ENCODE data around the gene CEACAM7. TPM values are rescaled to one million over a fixed set of nuclear protein-coding genes. Genes with fewer than 3 reads are reported as not detected.

Gene CEACAM7
- total and polyA plus RNA-seq, 10 of the 15 experiments (the other 5 are each of a cell fraction or from before 2014, with no cell fraction given): not detected

GRCh38 chr19:41706741-41707501 is 18.9 kb upstream of the CEACAM7 start (continued):
- TF ChIP-seq CBX3 (IDR thresholded peaks at IDR 0.05; ENCODE audit: borderline replicate concordance, low read depth) (no peak), ZNF207 (IDR thresholded peaks at IDR 0.05; ENCODE audit: borderline replicate concordance) (no peak), ZNF24 (IDR thresholded peaks at IDR 0.05) (no peak), KDM1A (IDR thresholded peaks at IDR 0.05; ENCODE audit: borderline replicate concordance) (no peak)

GRCh38 chr19:41705393-41706174 is 17.5 kb upstream of the CEACAM7 start:
- H2AFZ ChIP-seq (ENCODE audit: control insufficient read depth, low read depth, low read length): no peak overlapping the region
- DNase-seq (ENCODE audit: low read depth, low spot score): no peak
- H4K20me1 ChIP-seq (ENCODE audit: control insufficient read depth, insufficient read depth): no peaks in the 10 kb centered on the region
- H3K27ac ChIP-seq (ENCODE audit: control insufficient read depth, insufficient read depth): no peak overlapping the region
- no peak overlapping the region for H3K4me2 ChIP-seq (ENCODE audit: control insufficient read depth, insufficient read depth)
- POLR2A ChIA-PET: no interaction called here
- RAD21 ChIA-PET (ENCODE audit: unreplicated experiment): no interaction called here
- H3K36me3 ChIP-seq (ENCODE audit: control insufficient read depth in 2 of 2, insufficient read depth in 2 of 2, low read length in 1 of 2): no peaks in the 10 kb centered on the region
- CTCF ChIA-PET: interaction anchor here (2.6 kb wide), 1 partner anchor 64 kb away, joined by 16 read pairs; no protein-coding TSS in a partner anchor
- H3K4me1 ChIP-seq (ENCODE audit: control insufficient read depth, insufficient read depth, low read length): no peaks in the 10 kb centered on the region
- no peak overlapping the region for H3K9ac ChIP-seq (ENCODE audit: control insufficient read depth, insufficient read depth, low read length)
- in situ Hi-C loops (cut with MboI): no loop called here
- intact Hi-C loops (cut with micrococcal nuclease; ENCODE audit: unreplicated experiment): no loop called here
- no peaks in the 10 kb centered on the region for H3K9me3 ChIP-seq (replicated peaks; ENCODE audit: control insufficient read depth, insufficient read depth, low read length)
- no peak for FAIRE-seq
- WGBS (ENCODE audit: insufficient coverage, insufficient replicate concordance, low lambda C conversion rate, missing lambda C conversion rate): 27% methylated on average over 10 of the region's 10 CpGs
- TF ChIP-seq HDAC6 (IDR thresholded peaks at IDR 0.05; ENCODE audit: unreplicated experiment) (no peak), SIX5 (IDR thresholded peaks at IDR 0.05; ENCODE audit: low read depth, low read length, severe bottlenecking) (no peak), KLF5 (IDR thresholded peaks at IDR 0.05; ENCODE audit: partially characterized antibody) (no peak)
- TF ChIP-seq, protein P1, sequence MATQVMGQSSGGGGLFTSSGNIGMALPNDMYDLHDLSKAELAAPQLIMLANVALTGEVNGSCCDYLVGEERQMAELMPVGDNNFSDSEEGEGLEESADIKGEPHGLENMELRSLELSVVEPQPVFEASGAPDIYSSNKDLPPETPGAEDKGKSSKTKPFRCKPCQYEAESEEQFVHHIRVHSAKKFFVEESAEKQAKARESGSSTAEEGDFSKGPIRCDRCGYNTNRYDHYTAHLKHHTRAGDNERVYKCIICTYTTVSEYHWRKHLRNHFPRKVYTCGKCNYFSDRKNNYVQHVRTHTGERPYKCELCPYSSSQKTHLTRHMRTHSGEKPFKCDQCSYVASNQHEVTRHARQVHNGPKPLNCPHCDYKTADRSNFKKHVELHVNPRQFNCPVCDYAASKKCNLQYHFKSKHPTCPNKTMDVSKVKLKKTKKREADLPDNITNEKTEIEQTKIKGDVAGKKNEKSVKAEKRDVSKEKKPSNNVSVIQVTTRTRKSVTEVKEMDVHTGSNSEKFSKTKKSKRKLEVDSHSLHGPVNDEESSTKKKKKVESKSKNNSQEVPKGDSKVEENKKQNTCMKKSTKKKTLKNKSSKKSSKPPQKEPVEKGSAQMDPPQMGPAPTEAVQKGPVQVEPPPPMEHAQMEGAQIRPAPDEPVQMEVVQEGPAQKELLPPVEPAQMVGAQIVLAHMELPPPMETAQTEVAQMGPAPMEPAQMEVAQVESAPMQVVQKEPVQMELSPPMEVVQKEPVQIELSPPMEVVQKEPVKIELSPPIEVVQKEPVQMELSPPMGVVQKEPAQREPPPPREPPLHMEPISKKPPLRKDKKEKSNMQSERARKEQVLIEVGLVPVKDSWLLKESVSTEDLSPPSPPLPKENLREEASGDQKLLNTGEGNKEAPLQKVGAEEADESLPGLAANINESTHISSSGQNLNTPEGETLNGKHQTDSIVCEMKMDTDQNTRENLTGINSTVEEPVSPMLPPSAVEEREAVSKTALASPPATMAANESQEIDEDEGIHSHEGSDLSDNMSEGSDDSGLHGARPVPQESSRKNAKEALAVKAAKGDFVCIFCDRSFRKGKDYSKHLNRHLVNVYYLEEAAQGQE (IDR thresholded peaks at IDR 0.05; ENCODE audit: low read depth, low read length): peak; percentile 93
- SMC1A ChIA-PET (ENCODE audit: uncharacterized antibody, unreplicated experiment): no interaction called here
- H3K79me2 ChIP-seq (ENCODE audit: control insufficient read depth, insufficient read depth, low read length): no peaks in the 10 kb centered on the region
- H3K27me3 ChIP-seq (replicated peaks in 1 of 2; ENCODE audit: control insufficient read depth in 2 of 2, insufficient read depth in 2 of 2, low read length in 1 of 2): peaks cover 2 to 3% of the 10 kb centered on the region in 2 experiments
- no peak overlapping the region for H3K4me3 ChIP-seq
- no TSS peak for BruUV-seq (replicated peaks)
- peak; percentile 44 for ATAC-seq
